Limb (tissue), 2 donors: ENCODE results near the gene COLEC11.
"Not testable (repeated sequence)": the region's sequence is repeated elsewhere in the genome, so short reads cannot be mapped to it uniquely, and the experiment has no call there.

Experiments used
- DNase-seq, 2 donors: peaks; one replicate each; pipeline ENCODE4 v3.0.0-alpha.2; 2016; ENCODE audit errors: extremely low spot score in 2 of 2

The COLEC11 gene

DNA sequence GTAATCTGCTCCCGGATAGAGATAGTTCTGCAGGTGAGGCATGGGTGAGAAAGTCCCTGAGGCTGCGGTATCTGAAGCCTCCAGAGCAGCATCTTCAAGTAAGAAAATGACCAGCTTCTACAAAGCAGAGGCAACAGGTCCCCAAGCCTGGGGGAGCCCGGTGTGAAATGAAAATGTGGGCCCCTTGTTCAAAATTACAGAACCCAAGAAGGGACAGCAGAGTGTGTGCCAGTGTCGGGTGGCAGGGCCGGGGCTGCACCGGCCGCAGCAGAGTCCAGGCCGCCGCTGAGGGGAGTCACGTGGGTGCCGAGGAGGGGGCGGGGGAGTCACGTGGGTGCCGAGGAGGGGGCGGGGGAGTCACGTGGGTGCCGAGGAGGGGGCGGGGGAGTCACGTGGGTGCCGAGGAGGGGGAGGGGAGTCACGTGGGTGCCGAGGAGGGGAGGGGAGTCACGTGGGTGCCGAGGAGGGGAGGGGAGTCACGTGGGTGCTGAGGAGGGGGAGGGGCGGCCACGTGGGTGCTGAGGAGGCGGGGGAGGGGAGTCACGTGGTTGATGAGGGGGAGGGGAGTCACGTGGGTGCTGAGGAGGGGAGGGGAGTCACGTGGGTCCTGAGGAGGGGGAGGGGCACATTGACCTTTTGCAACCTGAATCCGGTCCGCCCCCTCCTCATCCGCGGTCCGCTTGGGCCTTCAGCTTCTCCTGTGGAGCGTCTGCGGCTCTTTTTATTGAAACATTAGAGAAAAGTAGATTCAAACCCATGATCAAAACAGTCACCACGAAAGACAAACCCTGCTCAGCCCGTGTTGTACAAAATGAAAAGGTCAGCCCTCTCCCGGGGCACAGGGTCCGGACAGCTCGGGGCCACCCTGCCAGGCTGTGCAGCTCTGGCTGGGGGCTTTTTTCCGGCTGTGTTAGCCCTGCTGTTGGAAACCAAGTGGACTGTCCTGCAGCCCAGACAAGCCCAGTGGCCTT is 10.4 kb downstream of the COLEC11 start:
- DNase-seq: peak in 1 of 2 donors; percentile 86

DNA sequence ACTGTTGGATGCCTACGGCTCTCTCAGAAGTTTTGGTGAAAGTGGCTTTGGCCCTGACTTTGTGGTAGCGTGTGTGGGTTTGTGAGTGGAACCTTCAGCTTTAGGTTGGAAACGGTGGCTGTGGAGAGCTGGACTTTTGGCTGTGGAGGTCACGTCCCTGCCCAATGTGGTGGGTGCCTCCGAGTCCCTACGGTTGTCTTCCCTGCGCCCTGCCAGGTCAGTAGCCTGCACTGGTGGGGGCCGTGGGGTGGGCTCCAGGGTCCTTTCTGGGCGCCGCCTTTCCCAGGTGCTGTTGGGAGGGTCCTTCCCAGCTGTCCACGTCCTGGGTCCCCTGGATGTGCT is 11.1 kb downstream of the COLEC11 start:
- no peak for DNase-seq

DNA sequence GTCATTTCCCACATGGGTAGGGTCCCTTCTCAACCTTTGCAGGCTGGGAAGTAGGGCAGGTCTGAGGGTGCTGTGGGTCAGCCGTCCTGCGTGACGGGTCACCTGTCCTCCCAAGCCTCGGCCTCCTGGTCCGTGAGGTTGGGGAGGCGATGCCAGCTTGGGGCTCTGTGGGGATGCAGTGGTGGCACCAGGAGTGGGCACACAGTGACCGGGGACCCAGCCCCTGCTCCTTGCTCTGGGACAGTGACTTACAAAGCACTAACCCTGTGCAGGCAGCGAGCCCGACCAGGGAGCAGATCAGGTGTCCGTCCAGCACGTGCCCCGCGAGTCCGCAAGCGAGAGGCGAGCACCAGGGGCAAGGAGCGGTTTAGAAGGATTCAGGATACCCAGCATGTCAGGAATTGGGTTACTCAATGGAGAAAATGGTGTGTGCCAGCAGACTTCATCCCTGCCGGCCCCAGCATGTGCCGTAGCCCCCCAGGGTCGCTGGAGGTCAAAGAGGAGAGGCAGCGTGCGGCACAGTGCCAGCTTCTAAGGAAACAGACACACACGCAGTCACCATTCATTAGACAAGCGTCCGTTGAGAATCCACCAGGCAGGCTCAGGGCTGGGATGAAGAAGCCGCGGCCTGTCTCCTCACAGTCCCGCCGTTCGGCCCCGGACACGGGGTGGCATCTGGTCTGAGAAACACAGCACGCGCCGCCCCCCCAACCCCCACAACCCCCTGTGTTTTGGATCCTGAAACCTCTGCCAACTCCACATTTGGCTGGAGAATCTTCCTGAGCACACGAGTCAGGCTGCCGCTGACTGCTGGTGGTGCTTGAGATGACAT is 11.7 kb downstream of the COLEC11 start:
- no peak for DNase-seq

DNA sequence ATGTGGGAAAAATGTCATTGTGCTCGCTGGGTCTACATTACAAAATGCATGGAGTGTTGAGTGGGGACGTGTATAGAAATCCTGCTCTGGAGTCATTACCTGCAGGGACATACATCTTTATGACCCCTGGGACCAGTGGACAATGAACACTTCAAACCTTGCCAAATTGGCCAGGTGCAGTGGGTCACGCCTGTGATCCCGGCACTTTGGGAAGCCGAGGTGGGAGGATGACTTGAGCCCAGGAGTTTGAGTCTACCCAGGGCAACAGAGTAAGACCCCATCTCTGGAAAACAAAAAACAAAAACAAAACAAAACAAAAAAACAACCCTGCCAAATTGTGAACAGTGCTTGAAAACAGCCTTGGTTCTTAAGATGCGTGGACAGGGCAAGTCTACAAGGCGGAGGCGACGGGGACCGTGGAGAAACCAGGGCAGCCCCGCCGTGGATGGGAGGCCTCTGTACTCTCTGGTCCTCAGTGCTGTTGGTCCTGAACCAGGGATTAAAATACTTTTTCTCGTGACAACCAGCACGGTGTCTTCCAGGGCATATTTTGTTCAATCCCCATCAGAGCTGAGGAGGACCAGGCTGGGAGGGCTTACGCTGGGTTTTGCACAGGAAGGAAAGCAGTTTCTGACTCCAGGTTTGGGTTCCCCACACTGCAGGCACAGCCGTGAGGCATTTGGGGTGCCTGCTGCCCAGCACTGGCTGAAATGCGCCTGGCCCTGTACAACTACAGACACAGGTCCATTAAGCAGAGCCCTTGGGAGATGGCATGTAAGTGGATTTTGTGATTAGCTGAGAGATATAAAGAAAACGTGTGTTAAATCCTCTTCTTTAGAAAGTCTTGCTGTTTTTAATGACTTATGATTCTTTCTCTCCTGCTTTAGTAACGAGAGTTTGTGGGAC is 13.7 kb downstream of the COLEC11 start:
- no peak for DNase-seq

DNA sequence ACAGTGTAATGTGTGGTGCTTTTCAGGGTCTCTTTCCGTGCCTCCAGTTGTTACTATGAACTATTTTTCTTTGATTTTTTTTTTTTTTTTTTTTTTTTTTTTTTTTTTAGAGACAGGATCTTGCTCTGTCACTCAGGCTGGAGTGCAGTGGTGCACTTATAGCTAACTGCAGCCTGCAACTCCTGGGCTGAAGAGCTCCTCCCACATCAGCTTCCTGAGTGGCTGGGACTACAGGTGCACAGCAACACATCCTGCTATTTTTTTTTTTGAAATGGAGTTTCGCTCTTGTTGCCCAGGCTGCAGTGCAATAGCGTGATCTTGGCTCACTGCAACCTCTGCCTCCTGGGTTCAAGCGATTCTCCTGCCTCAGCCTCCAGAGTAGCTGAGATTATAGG is 14.4 kb downstream of the COLEC11 start:
- not testable (repeated sequence) for DNase-seq

DNA sequence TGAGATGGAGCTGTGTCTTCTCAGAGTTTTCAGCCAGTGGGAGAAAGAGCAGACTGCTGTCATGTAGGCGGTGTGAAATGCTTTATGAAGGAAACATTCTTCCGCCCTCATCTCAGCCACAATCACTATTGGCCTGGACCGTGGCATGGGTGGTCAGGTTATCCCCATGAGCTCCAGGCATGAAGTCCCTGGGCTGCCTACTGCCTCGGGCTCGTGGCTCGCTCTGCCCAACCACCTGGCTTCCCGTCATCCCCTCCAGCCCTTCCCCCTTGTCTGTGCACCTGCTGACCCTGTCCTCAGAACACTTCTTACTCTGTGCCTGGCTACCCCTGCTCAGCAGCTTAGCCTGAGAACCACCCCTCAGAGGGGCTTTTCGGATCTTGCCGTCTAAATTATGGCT is 15.5 kb downstream of the COLEC11 start:
- no peak for DNase-seq

DNA sequence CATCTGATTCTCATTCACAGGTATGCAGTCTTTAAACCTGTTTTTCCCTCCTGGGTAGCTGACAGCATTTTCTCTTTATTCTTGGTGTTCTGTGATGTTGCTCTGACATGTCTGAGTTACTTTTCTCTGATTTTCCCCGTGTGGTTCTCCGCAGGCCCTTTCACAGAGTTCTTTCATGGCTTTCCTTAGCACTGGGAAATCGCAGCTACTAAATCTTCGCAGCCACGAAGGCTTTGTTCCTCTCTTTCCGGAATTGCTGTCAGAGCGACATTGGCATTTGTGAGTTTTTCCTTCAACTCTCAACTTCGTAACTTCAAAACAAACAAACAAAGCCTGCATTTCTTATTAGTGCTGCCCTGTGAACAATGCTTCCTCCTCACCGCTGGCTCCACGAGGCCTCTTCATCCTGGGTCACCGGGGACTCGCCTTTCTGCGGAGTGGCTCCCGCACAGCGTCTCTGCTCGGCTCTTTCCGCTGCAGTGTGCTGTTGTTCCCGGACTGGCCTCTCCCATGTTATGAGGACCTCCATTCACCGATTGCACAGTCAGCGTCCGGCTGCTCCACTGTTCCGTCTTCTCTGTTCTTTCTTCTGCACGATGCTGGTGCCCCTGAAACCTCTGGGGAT is 16.1 kb downstream of the COLEC11 start:
- no peak for DNase-seq

DNA sequence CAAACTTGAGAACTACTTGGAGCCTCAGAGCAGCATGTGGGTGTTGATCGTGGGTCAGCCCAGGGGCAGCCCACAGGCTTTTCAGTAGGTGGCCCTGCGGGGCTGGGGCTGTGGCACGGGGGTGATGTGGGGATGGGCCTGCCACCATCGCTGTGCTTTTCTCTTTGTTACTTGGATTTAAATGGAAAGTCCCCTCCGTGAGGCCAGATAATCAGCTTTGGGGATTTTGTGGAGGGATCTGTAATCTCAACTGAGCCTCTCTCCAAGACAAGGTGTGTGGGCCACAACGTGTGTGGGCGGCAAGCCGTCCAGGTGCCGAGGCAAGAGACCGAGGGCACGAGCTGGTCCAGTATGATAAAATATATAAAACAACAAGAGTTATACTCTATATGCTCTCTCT is 16.7 kb downstream of the COLEC11 start:
- no peak for DNase-seq

DNA sequence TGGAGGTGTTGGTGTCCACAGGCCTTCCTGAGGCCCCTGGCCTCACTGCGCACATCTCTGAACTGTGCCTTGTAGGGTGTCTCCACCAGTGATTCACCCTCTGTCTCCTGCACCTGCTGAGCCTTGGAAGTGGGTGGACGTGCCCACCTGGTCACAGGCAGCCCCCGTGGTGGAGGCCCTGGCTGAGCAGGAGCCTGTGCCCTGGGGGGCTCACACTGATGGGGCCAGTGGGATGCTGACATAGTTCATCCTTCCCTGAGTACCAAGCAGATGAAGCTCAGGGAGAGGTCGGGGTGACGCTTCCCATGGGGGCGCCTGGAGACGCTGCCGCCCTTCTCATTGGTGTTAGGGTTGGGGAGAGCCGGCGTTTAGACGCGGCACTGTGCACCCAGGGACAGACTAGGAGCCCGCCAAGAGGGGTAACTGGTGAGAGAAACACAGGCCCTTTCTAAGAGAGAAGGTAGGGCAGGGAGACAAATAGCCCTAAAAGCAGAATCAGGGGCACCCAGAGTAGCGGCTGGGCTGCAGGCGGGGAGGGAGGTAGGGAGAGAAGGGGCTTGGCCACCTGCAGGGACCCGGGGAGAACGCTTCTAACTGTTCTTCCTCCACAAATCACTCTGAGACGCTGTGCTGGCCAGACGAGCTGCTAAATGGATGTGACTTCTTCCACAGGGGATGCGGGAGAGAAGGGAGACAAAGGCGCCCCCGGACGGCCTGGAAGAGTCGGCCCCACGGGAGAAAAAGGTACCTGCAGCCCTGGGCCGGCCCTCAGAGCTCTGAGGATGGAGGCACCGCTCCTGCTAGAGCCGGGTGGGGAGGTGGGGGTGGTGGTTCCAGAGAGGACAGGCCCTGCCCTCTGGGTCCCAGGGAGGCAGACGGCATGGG is 18.0 kb downstream of the COLEC11 start:
- no peak for DNase-seq

DNA sequence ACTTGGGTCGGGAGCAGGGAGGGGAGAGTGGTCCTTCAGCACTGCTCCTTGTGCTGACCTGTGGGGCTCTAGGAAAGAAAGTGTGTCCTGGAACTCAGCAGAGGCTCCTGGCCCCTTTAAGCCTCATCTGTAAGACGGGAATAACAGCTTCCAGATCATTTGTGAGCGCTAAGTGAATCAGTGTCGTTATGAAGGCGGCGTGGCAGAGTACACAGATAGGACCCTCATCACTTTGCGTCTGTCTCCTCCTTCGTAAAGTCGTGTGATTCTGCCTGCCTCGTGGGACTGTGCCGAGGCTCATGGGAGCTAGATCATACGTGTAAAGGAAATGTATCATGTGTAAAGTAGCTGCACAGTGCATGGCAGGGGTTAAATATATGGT is 18.6 kb downstream of the COLEC11 start:
- DNase-seq: no peak

DNA sequence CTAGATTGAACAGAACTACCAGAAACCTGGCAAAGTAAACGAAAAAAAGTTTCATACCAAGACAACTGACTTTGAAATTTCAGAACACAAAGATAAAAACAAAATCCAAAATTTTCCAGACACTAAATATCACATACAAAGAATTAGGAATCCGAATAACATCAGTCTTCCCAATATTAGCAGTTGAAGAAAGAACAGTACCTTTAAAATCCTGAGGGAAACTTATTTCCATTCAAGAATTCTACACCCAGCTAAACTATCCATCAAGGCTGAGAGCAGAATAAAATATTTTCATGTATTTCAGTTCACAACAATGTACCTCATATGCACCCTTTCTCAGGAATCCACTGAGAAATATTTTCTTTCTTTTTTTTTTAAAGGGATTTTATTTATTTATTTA is 19.8 kb downstream of the COLEC11 start:
- DNase-seq: not testable (repeated sequence)

DNA sequence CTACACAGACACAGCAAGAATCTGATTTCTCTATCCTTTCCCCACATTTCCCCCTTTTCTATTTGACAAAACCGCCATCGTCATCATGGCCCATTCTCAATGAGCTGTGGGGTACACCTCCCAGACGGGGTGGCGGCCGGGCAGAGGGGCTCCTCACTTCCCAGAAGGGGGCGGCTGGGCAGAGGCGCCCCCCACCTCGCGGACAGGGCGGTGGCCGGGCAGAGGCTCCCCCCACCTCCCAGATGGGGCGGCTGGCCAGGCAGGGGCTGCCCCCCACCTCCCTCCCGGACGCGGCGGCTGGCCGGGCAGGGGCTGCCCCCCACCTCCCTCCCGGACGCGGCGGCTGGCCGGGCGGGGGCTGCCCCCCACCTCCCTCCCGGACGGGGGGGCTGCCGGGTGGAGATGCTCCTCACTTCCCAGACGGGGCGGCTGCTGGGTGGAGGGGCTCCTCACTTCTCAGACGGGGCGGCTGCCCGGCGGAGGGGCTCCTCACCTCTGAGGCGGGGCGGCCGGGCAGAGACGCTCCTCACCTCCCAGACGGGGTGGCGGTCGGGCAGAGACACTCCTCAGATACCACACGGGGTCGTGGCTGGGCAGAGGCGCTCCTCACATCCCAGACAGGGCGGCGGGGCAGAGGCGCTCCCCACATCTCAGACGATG is 20.8 kb downstream of the COLEC11 start:
- not testable (repeated sequence) for DNase-seq

DNA sequence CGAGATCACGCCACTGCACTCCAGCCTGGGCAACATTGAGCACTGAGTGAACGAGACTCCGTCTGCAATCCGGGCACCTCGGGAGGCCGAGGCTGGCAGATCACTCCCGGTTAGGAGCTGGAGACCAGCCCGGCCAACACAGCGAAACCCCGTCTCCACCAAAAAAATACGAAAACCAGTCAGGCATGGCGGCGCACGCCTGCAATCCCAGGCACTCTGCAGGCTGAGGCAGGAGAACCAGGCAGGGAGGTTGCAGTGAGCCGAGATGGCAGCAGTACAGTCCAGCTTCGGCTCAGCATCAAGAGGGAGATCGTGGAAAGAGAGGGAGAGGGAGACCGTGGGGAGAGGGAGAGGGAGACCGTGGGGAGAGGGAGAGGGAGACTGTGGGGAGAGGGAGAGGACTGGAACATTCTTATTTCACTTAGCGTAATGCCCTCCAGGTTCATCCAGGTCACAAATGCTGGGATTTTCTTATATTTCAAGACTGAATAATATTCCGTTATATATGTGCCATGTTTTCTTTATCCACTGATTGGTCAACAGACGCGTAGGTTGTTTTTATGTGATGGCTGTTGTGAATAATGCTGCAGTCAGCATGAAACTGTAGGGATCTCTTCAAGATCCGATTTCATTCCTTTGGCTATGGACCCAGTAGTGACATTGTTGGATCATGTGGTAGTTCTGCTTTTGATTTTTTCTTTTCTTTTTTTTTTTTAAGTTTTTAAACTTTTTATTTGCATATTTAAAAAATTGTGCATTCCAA is 21.7 kb downstream of the COLEC11 start:
- DNase-seq: not testable (repeated sequence)

DNA sequence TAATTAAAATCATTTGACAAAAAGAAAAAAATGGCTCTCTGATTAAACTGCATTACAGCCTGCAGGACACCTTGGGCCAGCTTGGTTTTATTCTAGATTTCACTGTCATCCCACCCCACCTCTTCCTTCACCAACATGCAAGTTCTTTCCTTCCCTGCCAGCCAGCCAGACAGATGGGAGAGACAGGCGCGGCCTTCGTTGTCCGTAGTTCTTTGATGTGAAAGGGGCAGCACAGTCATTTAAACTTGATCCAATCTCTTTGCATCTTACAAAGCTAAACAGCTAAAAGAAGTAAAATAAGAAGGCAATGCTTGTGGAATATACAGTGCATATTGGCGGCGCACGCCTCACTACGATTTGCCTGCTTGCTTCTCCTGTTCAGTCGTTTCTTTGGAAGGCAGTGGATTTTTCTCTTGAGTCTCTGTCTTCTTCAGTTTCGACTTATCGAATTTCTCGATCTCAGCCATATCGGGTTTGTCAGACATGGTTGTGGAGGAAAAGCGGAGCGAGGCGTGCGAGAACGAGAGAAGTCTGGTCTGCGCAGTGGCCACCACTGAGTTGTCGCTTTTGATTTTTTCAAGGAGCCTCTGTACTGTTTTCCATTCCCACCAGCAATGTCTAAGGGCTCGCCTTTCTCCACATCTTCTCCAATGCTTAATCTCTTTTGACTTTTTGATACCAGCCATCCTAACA is 22.4 kb downstream of the COLEC11 start:
- no peak for DNase-seq

DNA sequence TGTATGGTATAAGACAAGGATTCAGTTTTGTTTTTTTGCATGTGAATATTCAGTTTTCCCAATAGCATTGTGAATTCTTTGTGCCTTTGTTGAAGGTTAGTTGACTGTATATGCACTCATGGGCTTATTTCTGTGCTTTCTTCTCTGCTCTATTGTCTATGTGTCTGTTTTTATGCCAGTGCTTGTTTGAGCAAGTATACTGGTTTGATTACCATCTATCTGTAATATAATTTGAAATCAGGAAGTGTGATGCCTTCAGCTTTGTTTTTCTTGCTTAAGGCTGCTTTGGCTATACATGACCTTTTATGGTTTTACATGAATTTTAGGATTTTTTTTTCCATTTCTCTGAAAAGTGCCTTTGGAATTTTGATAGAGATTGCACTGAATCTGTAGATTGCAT is 23.5 kb downstream of the COLEC11 start:
- no peak for DNase-seq

DNA sequence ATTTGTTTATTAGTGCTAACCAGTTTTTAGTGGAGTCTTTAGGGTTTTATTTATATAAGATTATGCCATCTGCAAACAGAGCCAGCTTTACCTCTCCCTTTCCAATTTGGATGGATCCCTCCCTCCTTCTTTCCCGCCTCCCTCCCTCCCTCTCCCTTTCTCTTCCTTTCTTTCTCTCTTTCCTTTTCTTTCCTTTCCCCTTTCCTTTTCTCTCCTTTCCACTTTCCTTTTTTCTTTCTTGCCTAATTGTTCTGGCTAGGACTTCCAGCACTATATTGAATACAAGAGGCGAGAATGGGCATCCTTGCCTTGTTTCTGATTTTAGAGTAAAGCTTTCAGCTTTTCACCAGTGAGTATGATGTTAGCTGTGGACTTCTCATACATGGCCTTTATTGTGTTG is 24.1 kb downstream of the COLEC11 start:
- DNase-seq: no peak

DNA sequence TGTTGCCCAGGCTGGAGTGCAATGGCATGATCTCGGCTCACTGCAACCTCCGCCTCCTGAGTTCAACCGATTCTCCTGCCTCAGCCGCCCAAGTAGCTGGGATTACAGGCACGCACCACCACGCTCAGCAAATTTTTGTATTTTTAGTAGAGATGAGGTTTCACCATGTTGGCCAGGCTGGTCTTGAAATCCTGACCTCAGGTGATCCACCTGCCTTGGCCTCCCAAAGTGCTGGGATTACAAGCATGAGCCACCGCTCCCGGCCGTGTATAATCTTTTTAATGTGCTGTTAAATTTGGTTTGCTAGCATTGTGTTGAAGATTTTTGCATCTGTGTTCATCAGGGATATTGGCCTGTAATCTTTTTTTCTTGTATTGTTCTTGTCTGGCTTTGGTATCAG is 24.7 kb downstream of the COLEC11 start:
- DNase-seq: not testable (repeated sequence)

DNA sequence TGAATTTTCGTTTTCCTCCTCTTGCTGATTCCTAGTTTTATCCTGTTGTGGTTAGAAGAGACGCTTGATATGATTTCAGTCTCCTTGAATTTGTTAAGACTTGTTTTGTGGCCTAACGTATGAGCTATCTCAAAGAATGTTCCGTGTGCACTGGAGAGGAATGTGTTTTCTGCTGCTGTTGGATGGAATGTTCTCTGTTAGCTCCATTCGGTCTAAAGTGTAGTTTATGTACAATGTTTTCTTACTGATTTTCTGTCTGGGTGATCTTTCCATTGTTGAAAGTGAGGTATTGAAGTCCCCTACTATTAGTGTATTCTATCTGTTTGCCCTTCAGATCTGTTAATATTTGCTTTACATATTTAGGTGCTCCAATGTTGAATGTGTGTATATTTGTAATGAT is 25.9 kb downstream of the COLEC11 start:
- DNase-seq: no peak
